HL-60 (cell line): ENCODE results near the gene ACTN4.

Experiments
- CTCF ChIP-seq: IDR thresholded peaks from one replicate; pipeline ENCODE4 v1.5.1; 2011; ENCODE audit warnings: low read length, control low read depth, inconsistent platforms; ENCODE audit not compliant: insufficient read depth
- GABPA ChIP-seq: IDR thresholded peaks from 2 replicates; pipeline ENCODE4 v1.6.1; 2012; ENCODE audit warnings: low read depth
- POLR2AphosphoS5 ChIP-seq: IDR thresholded peaks from 2 replicates; pipeline ENCODE4 v1.6.1; 2012; ENCODE audit warnings: low read depth

- TF ChIP-seq POLR2AphosphoS5, result no peak
- TF ChIP-seq CTCF, result no peak
- no peak for TF ChIP-seq GABPA
Observed at GRCh38 chr19:38734426-38735256, 87.2 kb downstream of the ACTN4 start.
